Stimulated activated CD8-positive, alpha-beta memory T cell treated with anti-CD3 and anti-CD28 coated beads, Interleukin-12 subunit alpha, Interleukin-12 subunit beta, amount 100 ng/mL, for 4 hours (primary cell): Measurements from ENCODE around the gene NCF1.
"Not testable (repeated sequence)": the region's sequence is repeated elsewhere in the genome, so short reads cannot be mapped to it uniquely, and the experiment has no call there.

Experiments
- DNase-seq: peaks from one replicate; pipeline ENCODE4 v3.0.0-alpha.2; 2020; ENCODE audit warnings: low read depth

The NCF1 gene

DNA sequence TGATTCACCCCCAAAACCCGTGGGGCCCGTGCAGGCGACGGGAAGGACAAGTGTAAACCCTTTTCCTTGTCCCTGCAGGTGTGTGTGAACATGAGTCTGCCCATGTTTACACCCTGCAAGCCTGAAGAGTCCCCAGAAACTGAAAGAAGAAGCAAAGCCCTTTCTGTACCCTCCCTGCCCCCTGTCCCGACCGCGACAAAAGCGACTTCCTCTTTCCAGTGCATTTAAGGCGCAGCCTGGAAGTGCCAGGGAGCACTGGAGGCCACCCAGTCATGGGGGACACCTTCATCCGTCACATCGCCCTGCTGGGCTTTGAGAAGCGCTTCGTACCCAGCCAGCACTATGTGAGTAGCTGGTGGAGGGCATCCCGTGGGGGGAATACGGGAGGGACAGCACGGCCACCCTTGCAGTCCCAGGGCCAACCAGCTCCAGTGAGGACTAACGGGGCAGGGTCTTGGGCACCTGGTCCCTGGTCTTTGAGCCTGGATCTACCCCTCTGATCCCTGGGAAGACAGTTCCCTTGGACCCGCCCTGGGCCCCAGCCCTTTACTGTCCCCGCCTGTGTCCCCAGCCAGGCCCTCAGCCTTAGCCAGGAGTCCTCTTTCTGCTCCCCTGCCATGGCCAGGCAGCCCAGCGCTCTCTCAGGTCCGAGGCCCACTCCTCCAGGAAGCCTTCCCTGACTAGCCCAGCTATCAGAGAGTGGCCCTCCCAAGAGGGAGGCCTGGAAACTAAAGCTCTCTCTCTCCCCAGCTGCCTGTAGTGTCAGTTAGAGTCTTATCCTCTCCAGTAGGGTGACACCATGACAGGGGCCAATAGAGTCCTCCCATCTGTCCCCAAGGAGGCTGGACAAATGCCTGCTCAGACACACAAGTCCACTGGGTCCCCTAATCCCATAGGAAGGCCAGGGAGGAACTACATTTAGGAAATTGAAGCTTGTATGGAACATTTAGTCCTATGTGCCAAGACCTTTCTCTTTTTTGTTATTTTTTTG lies at the start of gene NCF1:
NCF1 (plus strand) TSS at position 252 of the 991 bp plus-strand sequence; CDS start at position 273, 21 bp downstream.
- not testable (repeated sequence) for DNase-seq

GRCh38 chr7:74725840-74726239 lies 48.0 kb upstream of the NCF1 start:
- DNase-seq: no peak

DNA sequence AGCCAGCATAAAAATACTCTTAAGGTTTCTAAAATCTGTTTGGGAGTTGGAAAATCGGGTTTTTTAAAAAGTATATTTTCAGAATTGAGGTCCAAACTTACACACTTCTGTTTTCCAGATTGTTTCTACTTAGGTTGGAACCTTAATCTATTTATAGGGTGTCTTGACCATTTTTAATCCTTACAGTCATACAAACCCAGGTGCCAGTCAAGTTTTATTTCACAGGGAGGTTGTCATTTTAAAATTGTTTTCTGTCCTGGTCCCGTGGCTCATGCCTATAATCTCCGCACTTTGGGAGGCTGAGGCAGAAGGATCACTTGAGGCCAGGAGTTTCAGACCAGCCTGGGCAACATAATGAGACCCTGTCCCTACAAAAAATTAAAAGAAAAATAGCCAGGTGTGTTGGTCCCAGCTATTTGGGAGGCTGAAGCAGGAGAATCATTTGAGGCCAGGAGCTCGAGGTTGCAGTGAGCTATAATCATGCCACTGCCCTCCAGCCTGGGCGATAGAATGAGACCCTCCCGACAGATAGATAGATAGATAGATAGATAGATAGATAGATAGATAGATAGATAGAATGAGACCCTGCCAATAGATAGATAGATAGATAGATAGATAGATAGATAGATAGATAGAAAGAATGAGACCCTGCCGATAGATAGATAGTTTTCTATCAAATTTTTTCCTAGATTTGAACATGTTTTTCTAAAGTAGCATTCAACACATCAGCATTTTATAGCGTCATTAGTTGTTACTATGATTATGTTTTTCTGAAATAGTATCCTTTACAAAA lies 47.3 kb upstream of the NCF1 start:
- no peak for DNase-seq

GRCh38 chr7:74728686-74729085 lies 45.1 kb upstream of the NCF1 start:
- not testable (repeated sequence) for DNase-seq

DNA sequence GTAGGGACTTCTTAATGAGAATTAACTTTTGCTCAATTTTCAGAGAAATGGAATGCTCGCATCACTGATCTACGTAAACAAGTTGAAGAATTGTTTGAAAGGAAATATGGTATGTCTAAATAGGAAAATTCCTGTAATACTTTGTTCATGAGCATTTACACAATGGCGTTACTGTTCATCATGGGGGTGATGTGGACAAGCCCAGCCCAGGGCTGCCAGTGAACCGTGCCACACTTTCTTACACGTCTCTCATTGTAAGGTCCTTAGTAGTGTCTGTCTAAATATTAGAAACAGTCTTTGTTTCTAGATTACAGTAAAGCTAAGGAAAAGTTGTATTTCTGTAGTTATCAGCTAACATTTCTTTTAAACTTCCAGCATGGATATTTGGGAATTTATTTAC lies 43.6 kb upstream of the NCF1 start:
- DNase-seq: not testable (repeated sequence)

GRCh38 chr7:74739974-74740703 lies 33.7 kb upstream of the NCF1 start:
- DNase-seq: not testable (repeated sequence)

GRCh38 chr7:74743936-74744557 lies 29.8 kb upstream of the NCF1 start:
- not testable (repeated sequence) for DNase-seq

- DNase-seq: not testable (repeated sequence)
Measured at GRCh38 chr7:74753921-74754482, 19.8 kb upstream of the NCF1 start.

DNA sequence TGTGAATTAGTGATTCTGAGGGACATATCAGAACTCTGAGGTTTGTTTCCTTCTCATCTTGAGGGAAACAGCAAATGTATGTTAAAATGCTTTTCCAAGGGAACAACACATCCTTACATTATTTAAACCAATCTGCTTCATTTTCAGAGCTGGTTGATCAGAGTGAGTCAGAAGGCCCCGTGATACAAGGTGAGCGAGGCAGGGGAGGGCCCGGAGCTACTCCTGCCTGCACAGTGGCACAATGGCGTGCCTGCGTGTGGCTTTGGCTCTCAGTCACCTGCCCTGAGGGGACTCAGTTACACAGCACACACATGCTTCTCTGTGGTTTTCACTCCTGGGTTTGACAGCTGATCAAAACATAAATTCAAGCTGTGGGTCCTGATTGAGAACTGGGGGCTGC lies 17.1 kb upstream of the NCF1 start:
- DNase-seq: not testable (repeated sequence)

DNA sequence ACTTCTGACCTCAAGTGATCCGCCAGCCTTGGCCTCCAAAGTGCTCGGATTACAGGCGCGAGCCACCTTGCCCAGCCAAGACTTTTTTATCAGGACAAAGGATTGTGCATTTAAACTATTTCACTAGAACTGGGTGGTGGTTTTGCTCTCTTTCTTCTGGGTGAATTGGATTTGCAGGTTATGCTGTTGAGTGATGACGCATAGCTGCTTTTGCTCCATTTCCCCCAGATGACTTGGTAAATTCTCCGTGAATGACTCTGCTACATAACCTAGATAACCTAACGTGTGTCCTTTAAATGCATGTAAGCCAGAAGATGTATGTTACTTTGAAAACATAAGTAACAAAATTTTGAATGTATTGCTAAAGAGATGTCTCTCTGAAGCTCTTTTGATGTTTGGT lies 15.5 kb upstream of the NCF1 start:
- not testable (repeated sequence) for DNase-seq

DNA sequence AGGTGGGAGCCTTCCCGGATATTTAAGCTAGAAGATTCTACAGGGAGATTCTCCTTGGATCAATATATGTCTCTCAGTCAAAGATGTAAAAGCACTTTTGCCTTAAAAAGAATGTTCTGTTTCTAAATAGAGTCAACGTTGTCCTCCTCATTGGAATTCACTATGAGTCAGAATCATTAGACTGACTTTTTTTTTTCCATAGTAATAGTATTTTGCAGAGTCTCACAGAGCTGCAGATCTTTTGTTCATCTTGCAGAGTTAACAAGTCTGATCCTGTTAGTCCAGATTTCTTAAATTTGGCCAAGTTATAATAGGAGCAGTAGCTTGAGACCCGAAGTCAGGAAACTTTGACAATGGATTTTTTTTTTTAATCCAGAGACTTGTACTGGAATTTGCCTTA lies 14.8 kb upstream of the NCF1 start:
- DNase-seq: not testable (repeated sequence)

GRCh38 chr7:74765205-74765918 lies 8.4 kb upstream of the NCF1 start:
- DNase-seq: not testable (repeated sequence)

DNA sequence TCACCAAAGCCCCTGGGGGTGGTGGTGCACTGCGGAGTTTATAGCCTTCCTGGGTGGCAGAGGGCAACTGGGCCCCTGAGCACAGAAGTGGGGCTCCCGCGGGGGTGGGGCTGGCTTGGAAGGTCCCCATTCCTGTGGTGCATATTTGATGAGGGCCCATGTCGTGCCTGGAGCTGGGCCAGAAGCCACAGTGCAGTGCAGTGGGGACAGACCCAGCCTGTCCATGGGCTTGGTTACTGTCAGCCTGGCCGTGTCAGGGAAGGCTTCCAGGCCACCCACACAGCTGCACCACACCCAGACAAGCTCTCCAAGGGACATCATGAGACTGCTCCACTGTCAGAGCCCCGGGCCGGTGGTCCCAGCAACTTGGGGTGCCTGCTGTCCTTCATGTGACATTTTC lies 7.3 kb upstream of the NCF1 start:
- DNase-seq: not testable (repeated sequence)

DNA sequence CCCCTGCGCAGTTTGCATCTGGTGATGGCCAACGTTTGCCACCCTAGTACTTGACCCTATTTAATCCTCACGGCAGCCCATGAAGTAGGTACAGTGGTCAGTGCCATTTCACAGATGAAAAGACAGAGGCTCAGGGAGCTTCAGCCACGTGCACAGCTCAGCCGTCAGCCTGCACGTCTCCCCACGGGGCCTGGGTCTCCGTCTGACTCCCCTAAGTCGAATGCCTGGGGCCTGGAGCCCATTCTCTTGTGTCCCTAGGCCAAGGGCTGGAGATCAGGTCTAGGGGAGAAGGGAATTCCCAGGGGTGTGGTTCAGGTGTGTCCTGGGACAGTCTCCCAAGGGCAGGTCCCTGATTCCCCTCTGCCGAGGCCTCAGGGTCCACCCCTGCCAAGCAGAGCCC lies 6.8 kb upstream of the NCF1 start:
- not testable (repeated sequence) for DNase-seq

DNA sequence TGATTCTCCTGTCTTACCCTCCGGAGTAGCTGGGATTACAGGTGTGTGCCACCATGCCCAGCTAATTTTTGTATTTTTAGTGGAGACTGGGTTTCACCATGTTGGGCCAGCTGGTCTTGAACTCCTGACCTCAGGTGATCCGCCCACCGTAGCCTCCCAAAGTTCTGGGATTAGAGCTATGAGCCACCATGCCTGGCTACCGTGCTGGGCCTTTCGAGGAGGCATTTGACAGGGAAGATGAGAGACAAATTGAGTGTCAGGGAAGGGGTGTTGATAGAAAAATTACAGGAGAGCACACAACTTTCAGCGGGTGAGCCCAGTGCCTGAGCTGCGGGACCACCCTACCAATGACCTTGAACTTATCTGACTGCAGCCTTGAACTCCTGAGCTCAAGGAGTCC lies 3.7 kb upstream of the NCF1 start:
- not testable (repeated sequence) for DNase-seq

DNA sequence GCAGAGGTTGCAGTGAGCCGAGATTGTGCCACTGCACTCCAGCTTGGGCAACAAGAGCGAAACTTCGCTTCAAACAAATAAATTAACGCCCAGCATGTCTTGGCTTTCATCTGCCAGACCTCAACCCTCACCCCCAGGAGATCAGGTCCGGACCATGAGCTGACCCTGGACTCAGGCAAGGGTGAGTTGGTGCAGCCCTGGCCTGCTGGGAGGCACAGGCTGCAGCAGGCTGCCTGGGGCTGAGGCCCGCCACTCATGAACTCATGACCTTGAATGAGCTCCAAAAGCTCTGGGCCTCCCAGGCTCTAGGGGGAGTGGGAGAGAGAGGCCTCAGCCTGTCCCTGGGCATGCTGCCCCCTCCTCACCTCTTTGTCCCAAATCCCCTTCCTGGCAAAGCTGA lies 1.7 kb upstream of the NCF1 start:
- not testable (repeated sequence) for DNase-seq

DNA sequence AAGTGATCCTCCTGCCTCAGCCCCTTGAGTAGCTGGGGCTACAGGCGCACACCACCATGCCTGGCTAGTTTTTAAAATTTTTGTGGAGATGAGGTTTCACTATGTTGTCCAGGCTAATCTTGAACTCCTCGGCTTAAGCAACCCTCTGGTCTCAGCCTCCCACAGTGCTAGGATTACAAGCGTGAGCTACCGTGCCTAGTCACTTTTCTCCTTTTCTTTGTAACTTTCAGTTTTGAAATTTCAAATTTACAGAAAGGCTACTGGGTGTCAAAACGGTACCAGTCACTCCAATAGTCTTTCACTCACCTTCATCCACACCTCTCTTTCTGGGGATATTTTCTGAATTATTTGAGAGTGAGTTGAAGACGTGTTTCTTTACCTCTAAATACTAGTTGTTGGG lies 1.3 kb downstream of the NCF1 start:
- DNase-seq: not testable (repeated sequence)

- DNase-seq: not testable (repeated sequence)
Measured at GRCh38 chr7:74779053-74779452, 5.2 kb downstream of the NCF1 start.

DNA sequence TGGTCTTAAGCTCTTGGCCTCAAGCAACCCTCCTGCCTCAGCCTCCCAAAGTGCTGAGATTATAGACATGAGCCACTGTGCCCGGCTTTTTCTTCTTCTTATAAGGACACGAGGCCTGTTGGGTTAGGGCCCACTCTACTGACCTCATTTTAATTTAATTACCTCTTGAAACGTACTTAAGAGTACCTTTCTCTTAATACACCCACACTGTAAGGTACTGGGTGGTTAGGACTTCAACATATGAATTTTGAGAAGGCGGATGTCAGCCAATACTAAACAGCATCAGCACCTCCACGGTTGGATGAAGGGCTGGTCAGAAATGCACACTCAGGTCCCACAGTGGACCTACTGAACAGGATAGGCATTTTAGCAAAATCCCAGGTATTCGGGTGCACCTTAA lies 7.9 kb downstream of the NCF1 start:
- DNase-seq: not testable (repeated sequence)

DNA sequence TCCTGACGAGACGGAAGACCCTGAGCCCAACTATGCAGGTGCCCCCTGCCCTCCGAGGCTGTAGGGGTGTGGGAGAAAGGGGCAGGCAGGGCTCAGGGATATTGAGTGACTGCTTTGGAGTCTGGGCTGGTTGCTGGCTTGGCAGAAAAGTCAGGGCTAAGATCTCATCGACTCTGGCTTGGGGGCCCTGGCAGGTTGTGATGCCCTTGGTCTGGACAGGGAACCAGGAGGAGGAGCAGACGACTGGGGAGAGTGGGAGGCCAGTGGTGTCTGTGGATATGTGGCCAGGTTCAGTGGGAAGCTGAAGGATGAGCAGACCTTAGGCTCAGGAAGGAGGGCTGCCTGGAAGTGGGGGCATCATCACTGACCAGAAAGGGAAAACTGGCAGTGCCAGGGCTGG lies 9.8 kb downstream of the NCF1 start:
- DNase-seq: not testable (repeated sequence)
